Measurements from ENCODE around the gene IL3RA.

The IL3RA gene

GRCh38 chrX:1368385-1368698 lies 31.8 kb downstream of the IL3RA start:
- H3F3A ChIP-seq (ENCODE audit: insufficient read depth, low read length) = no peaks in the 10 kb centered on the region
- H3K79me2 ChIP-seq (ENCODE audit: low read length) = no peaks in the 10 kb centered on the region
- H3K4me3 ChIP-seq (ENCODE audit: low read length) = no peak overlapping the region
- no peak overlapping the region for H3K4me2 ChIP-seq (ENCODE audit: low read depth, low read length)
- no peak overlapping the region for H2AFZ ChIP-seq (ENCODE audit: low read length)
- H3K4me1 ChIP-seq (ENCODE audit: low read length) = no peaks in the 10 kb centered on the region
- no peak overlapping the region for H3K9ac ChIP-seq (ENCODE audit: low read length)
- TF ChIP-seq EZH2 (optimal IDR thresholded peaks at IDR 0.05; ENCODE audit: low read depth, low read length) (no peak), EZH2phosphoT487 (IDR thresholded peaks at IDR 0.05; ENCODE audit: low read length) (no peak), CTCF (IDR thresholded peaks at IDR 0.05; ENCODE audit: low read length) (no peak)
- no peaks in the 10 kb centered on the region for H3K36me3 ChIP-seq (replicated peaks; ENCODE audit: insufficient read depth, low read length)
- no peaks in the 10 kb centered on the region for H3K27me3 ChIP-seq (replicated peaks; ENCODE audit: insufficient read depth, low read length)
- no peaks in the 10 kb centered on the region for H4K20me1 ChIP-seq (ENCODE audit: insufficient read depth, low read length)
- DNase-seq = no peak
- no peaks in the 10 kb centered on the region for H3K9me3 ChIP-seq (replicated peaks; ENCODE audit: insufficient read depth, low read length)
- no peak overlapping the region for H3K27ac ChIP-seq (ENCODE audit: low read length)
- no peaks in the 10 kb centered on the region for H3K9me2 ChIP-seq (replicated peaks; ENCODE audit: insufficient read depth, low read length)

GRCh38 chrX:1378306-1378759 lies 41.7 kb downstream of the IL3RA start:
- Histone ChIP-seq H3K9me2 (replicated peaks; ENCODE audit: insufficient read depth, low read length) (no peaks in the 10 kb centered on the region), H3K36me3 (replicated peaks; ENCODE audit: insufficient read depth, low read length) (no peaks in the 10 kb centered on the region), H3K4me3 (ENCODE audit: low read length) (no peak overlapping the region), H3F3A (ENCODE audit: insufficient read depth, low read length) (no peaks in the 10 kb centered on the region), H2AFZ (ENCODE audit: low read length) (no peak overlapping the region), H3K4me2 (ENCODE audit: low read depth, low read length) (no peak overlapping the region), H3K27me3 (replicated peaks; ENCODE audit: insufficient read depth, low read length) (no peaks in the 10 kb centered on the region), H4K20me1 (ENCODE audit: insufficient read depth, low read length) (no peaks in the 10 kb centered on the region), H3K79me2 (ENCODE audit: low read length) (no peaks in the 10 kb centered on the region), H3K27ac (ENCODE audit: low read length) (no peak overlapping the region), H3K4me1 (ENCODE audit: low read length) (no peaks in the 10 kb centered on the region), H3K9ac (ENCODE audit: low read length) (no peak overlapping the region), H3K9me3 (replicated peaks; ENCODE audit: insufficient read depth, low read length) (no peaks in the 10 kb centered on the region)
- TF ChIP-seq EZH2phosphoT487 (IDR thresholded peaks at IDR 0.05; ENCODE audit: low read length) (no peak), CTCF (IDR thresholded peaks at IDR 0.05; ENCODE audit: low read length) (no peak), EZH2 (optimal IDR thresholded peaks at IDR 0.05; ENCODE audit: low read depth, low read length) (no peak)
- DNase-seq = no peak

GRCh38 chrX:1380672-1381233 lies 44.2 kb downstream of the IL3RA start:
- no peak for DNase-seq
- TF ChIP-seq EZH2phosphoT487 (IDR thresholded peaks at IDR 0.05; ENCODE audit: low read length) (no peak), CTCF (IDR thresholded peaks at IDR 0.05; ENCODE audit: low read length) (no peak), EZH2 (optimal IDR thresholded peaks at IDR 0.05; ENCODE audit: low read depth, low read length) (no peak)
- no peak overlapping the region for H3K27ac ChIP-seq (ENCODE audit: low read length)
- no peaks in the 10 kb centered on the region for H3K4me1 ChIP-seq (ENCODE audit: low read length)
- no peak overlapping the region for H3K9ac ChIP-seq (ENCODE audit: low read length)
- H2AFZ ChIP-seq (ENCODE audit: low read length) = no peak overlapping the region
- no peaks in the 10 kb centered on the region for H3K27me3 ChIP-seq (replicated peaks; ENCODE audit: insufficient read depth, low read length)
- no peaks in the 10 kb centered on the region for H4K20me1 ChIP-seq (ENCODE audit: insufficient read depth, low read length)
- H3K79me2 ChIP-seq (ENCODE audit: low read length) = no peaks in the 10 kb centered on the region
- no peaks in the 10 kb centered on the region for H3K9me3 ChIP-seq (replicated peaks; ENCODE audit: insufficient read depth, low read length)
- no peaks in the 10 kb centered on the region; the same call in 1 of the 2 replicates for H3K36me3 ChIP-seq (replicated peaks; ENCODE audit: insufficient read depth, low read length)
- H3K4me3 ChIP-seq (ENCODE audit: low read length) = no peak overlapping the region
- no peak overlapping the region for H3K4me2 ChIP-seq (ENCODE audit: low read depth, low read length)
- no peaks in the 10 kb centered on the region for H3K9me2 ChIP-seq (replicated peaks; ENCODE audit: insufficient read depth, low read length)
- peaks cover 8% of the 10 kb centered on the region; the same call in 1 of the 2 replicates for H3F3A ChIP-seq (ENCODE audit: insufficient read depth, low read length)

Data from MM.1S (cell line).